ENCODE data around the gene PTPDC1. TPM values are rescaled to one million over a fixed set of nuclear protein-coding genes. Genes with fewer than 3 reads are reported as not detected.

The PTPDC1 gene
- total RNA-seq, 2 experiments from 2014 or later, result 4.2 to 4.4 TPM

DNA sequence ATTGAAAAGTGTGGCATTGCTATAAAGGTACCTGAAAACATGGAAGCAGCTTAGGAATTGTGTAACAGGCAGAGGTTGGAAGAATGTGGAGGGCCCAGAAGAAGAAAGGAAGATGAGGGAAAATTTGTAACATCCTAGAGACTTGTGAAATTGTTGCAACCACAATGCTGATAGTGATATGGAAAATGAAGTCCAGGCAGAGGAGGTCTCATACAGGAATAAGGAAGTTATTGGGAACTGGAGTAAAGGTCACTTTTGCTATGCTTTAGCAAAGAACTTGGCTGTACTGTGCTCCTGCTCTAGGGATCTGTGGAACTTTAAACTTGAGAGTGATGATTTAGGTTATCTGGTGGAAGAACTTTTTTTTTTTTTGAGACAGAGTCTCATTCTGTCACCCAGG lies 43.5 kb downstream of the PTPDC1 start:
- peaks cover 15% of the 10 kb centered on the region for H3K36me3 Mint-ChIP-seq
- intact Hi-C loops (cut with micrococcal nuclease), result no loop called here
- CTCF ChIA-PET, result interaction anchor here (1.6 kb wide), 1 partner anchor 85 kb away, joined by 6 read pairs; no protein-coding TSS in a partner anchor

DNA sequence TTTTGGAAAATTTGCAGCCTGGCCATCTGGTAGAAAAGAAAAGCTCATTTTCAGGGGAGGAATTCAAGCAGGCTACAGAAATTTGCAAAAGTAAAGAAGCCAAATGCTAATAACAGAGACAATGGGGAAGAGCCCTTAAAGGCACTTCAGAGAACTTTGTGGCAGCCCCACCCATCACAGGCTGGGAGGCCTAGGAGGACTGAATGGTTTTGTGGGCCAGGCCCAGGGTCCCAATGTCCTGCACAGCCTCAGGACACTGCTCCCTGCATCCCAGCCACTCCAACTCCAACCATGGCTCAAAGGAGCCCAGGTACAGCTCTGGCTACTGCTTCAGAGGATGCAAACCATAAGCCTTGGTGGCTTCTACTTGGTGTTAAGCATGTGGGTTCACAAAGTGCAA lies 44.3 kb downstream of the PTPDC1 start:
- POLR2A ChIA-PET, result no interaction called here
- H3K9me3 Mint-ChIP-seq, result peaks cover 33% of the 10 kb centered on the region

More for the DNA sequence above, 43.5 kb downstream of the PTPDC1 start:
- H3K4me1 Mint-ChIP-seq (ENCODE audit: low read depth), result no peaks in the 10 kb centered on the region
- no peak overlapping the region for H3K4me3 Mint-ChIP-seq
- POLR2A ChIA-PET, result no interaction called here
- H3K27ac Mint-ChIP-seq, result no peak overlapping the region
- DNase-seq, result no peak
- peaks cover 33% of the 10 kb centered on the region for H3K9me3 Mint-ChIP-seq
- H3K27me3 Mint-ChIP-seq, result peaks cover 2% of the 10 kb centered on the region

DNA sequence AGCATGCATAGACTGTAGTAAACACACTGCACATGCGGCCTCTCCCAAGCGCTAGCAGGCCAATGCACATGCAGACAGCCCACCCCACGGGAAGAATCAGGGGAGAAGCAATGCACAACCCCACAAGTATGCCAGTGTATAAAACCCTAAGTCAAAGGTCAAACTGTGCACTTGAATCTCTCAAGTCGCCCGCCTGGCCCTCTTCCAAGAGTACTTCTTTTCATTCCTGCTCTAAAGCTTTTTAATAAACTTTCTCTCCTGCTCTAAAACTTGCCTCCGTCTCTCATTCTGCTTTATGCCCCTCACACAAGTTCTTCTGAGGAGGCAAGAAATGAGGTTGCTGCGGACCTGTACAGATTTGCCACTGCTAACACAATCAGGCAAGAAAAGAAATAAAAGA lies 50.4 kb downstream of the PTPDC1 start:
- no peaks in the 10 kb centered on the region for H3K4me1 Mint-ChIP-seq (ENCODE audit: low read depth)

More for the DNA sequence above, 44.3 kb downstream of the PTPDC1 start:
- H3K4me1 Mint-ChIP-seq (ENCODE audit: low read depth), result no peaks in the 10 kb centered on the region
- intact Hi-C loops (cut with micrococcal nuclease), result no loop called here
- no peak overlapping the region for H3K4me3 Mint-ChIP-seq
- CTCF ChIA-PET, result interaction anchor here (1.6 kb wide), 1 partner anchor 85 kb away, joined by 6 read pairs; no protein-coding TSS in a partner anchor
- no peak for DNase-seq
- no peak overlapping the region for H3K27ac Mint-ChIP-seq
- peaks cover 2% of the 10 kb centered on the region for H3K27me3 Mint-ChIP-seq
- H3K36me3 Mint-ChIP-seq, result peaks cover 15% of the 10 kb centered on the region

DNA sequence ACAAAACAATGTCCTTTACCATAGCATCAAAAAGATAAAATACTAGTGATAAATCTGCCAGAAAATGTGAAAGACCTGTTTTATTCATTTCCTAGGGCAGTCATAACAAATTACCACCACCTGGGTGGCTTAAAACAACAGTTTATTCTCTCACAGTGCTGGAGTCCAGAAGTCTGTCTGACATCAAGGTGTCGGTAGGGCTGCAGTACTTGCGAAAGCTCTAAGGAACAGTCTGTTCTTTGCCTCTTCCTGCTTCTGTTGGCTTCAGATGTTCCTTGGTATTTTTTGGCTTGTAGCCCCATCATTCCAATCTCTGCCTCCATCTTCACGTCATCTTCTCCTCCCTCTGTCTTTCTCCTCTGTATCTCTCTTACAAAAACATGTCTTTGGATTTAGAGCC lies 51.0 kb downstream of the PTPDC1 start:
- Mint-ChIP-seq H3K4me1 (ENCODE audit: low read depth) (no peaks in the 10 kb centered on the region), H3K27ac (no peak overlapping the region), H3K4me3 (no peak overlapping the region), H3K36me3 (peaks cover 2% of the 10 kb centered on the region), H3K27me3 (no peaks in the 10 kb centered on the region), H3K9me3 (peaks cover 3% of the 10 kb centered on the region)
- no peak for DNase-seq
- POLR2A ChIA-PET, result no interaction called here
- CTCF ChIA-PET, result no interaction called here
- intact Hi-C loops (cut with micrococcal nuclease), result no loop called here

More for the DNA sequence above, 50.4 kb downstream of the PTPDC1 start:
- H3K27ac Mint-ChIP-seq, result no peak overlapping the region
- H3K9me3 Mint-ChIP-seq, result peaks cover 3% of the 10 kb centered on the region
- no peak for DNase-seq
- H3K4me3 Mint-ChIP-seq, result no peak overlapping the region
- CTCF ChIA-PET, result no interaction called here
- peaks cover 2% of the 10 kb centered on the region for H3K36me3 Mint-ChIP-seq
- intact Hi-C loops (cut with micrococcal nuclease), result no loop called here
- POLR2A ChIA-PET, result no interaction called here
- no peaks in the 10 kb centered on the region for H3K27me3 Mint-ChIP-seq

DNA sequence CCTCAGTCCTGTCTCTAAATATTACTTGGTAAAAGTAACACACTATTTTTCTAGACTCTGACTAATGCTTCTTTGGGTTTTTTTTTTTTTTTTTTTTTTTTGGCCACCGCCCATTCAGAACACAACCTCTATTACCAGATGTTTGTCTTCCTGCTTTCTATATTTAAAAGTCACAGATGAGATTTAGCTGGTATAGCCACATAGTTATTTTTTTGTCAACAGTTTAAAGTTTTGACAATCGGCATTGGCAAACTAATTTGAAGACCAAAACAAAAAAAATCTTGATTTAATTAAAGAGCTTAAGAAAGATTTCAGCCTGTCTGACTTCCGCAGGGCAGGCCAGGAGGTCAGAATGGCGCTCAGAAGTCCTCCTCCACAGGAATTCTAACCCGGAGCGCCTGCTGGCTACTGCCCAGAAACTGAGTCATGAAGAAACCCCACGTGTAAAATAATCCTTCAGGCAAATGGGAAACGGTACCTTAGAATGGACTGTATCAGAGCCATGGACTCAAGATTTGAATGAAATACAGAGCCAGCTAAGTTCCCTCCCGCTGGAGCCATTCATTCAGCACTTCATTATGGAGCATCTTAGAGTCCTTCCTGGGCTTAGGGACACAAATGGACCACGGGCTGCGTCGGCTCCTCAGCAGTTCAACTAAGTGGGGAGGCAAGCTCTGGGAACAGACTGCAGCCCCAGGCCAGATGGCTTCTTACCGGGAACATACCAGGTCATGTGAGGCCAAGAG lies 55.6 kb downstream of the PTPDC1 start:
- no peaks in the 10 kb centered on the region for H3K9me3 Mint-ChIP-seq
- intact Hi-C loops (cut with micrococcal nuclease), result no loop called here
- no peaks in the 10 kb centered on the region for H3K36me3 Mint-ChIP-seq
- H3K27ac Mint-ChIP-seq, result no peak overlapping the region
- ChIA-PET POLR2A (no interaction called here), CTCF (interaction anchor here (1.5 kb wide), 1 partner anchor 73 kb away, joined by 4 read pairs; no protein-coding TSS in a partner anchor)
- H3K27me3 Mint-ChIP-seq, result no peaks in the 10 kb centered on the region
- H3K4me1 Mint-ChIP-seq (ENCODE audit: low read depth), result no peaks in the 10 kb centered on the region
- no peak for DNase-seq
- no peak overlapping the region for H3K4me3 Mint-ChIP-seq

DNA sequence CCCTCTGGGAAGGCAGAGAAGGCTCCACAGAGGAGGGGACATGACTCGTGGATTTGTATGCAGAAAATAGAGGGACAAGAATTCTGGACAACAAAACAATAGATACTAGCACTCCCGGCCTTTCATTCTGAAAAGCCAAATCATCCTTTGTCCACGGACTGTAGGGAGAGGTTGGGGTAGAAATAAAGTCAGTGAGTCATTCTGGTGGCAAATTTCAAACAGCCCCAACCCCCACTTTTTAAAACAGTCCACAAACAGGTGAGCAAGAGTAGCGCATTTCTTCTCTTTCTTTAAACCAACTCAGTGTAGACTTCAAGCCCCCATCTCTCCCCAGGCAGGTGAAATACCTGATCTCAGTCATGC lies 56.1 kb downstream of the PTPDC1 start:
- no peaks in the 10 kb centered on the region for H3K4me1 Mint-ChIP-seq (ENCODE audit: low read depth)
- intact Hi-C loops (cut with micrococcal nuclease), result no loop called here
- H3K27ac Mint-ChIP-seq, result no peak overlapping the region
- ChIA-PET CTCF (interaction anchor here (1.5 kb wide), 1 partner anchor 73 kb away, joined by 4 read pairs; no protein-coding TSS in a partner anchor), POLR2A (no interaction called here)
- H3K9me3 Mint-ChIP-seq, result no peaks in the 10 kb centered on the region
- H3K27me3 Mint-ChIP-seq, result no peaks in the 10 kb centered on the region
- no peak for DNase-seq
- no peak overlapping the region for H3K4me3 Mint-ChIP-seq
- no peaks in the 10 kb centered on the region for H3K36me3 Mint-ChIP-seq

DNA sequence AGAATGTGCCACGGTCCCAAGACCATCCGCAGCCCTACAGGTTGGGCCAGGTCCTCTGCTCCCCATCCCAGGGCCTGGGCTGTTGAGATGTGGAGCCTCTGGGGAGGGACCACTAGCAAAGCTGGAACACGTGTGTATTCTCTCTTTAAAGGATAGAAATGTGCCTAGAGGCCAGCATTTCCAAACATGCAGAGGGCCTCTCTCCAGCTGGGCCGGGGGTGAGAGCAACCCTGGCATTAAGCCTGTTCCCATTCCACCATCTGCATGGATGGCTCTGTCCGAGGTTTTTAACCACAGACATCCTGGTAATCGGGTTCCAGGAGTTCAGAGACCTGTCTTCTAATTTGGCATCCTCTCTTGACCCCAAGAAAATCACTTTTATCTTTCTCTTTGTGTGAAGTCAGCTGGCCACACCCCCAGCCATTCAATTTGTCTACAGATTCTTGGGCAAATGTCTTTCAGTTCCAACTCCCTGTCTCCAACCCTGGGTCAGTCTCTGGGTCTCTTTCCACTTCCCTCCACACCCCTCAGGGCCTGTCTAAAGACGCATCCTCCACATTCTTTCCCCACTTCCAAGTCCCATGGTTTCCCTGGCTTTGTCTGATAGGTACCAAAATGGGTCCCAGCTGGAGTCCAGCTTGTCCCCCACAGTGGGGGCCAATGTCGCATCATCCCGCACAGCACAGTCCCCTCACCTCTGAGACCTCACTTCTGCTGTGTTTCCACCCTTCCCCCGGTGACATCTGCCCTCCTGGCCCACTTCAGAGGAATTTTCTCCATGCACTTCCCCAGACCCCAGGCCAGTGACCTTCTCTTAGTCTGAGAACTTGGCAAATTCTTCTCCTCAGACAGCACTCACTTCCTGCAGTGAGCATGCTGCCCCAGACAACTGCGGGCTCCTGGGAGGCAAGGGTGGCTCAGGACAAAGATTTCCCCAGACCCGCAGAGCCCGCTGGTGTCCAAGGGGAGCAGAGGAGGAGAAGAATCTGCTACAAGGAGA lies 56.8 kb downstream of the PTPDC1 start:
- ChIA-PET POLR2A (no interaction called here), CTCF (no interaction called here)
- no peak for DNase-seq
- no peaks in the 10 kb centered on the region for H3K9me3 Mint-ChIP-seq
- no peaks in the 10 kb centered on the region for H3K4me1 Mint-ChIP-seq (ENCODE audit: low read depth)
- intact Hi-C loops (cut with micrococcal nuclease), result no loop called here
- H3K36me3 Mint-ChIP-seq, result no peaks in the 10 kb centered on the region
- H3K27ac Mint-ChIP-seq, result no peak overlapping the region
- no peaks in the 10 kb centered on the region for H3K27me3 Mint-ChIP-seq
- H3K4me3 Mint-ChIP-seq, result no peak overlapping the region

DNA sequence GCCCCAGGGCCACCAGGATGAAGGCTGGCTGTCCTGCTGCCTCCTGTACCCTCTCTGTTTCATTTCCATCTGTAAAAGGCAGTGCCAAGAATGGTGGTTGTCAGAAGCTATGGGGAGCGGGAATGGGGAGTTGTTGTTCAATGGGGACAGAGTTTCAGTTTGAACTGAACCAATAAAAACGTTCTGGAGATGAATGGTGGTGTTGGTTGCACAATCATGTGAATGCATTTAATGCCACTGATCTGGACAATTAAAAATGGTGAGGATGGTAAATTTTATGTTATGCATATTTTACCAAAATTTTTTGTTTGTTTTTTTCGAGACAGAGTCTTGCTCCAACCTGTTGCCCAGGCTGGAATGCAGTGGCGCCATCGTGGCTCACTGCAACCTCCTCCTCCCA lies 58.1 kb downstream of the PTPDC1 start:
- CTCF ChIA-PET, result no interaction called here
- Mint-ChIP-seq H3K36me3 (no peaks in the 10 kb centered on the region), H3K27ac (no peak overlapping the region), H3K27me3 (no peaks in the 10 kb centered on the region), H3K9me3 (no peaks in the 10 kb centered on the region), H3K4me1 (ENCODE audit: low read depth) (no peaks in the 10 kb centered on the region), H3K4me3 (no peak overlapping the region)
- POLR2A ChIA-PET, result no interaction called here
- no peak for DNase-seq
- intact Hi-C loops (cut with micrococcal nuclease), result no loop called here

DNA sequence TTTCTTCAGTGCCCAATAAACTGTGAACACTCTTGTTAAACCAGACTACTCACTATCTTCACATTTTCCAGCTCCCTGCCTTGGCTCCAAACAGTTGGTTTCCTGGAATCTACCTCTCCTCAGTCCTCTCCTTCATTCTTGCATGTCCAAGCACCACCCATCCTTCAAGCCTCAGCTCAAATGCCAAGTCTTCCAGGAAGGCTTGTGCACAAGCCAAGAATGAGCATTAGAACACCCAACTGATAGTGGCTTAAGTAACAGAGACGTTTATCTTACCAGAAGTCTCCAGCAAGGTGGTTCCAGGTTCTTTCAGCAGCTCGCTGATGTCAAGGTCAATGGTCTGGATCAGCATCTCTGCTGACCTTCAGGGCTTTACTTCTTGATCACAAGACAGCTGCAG lies 60.1 kb downstream of the PTPDC1 start:
- CTCF ChIA-PET, result no interaction called here
- H3K4me3 Mint-ChIP-seq, result no peak overlapping the region
- POLR2A ChIA-PET, result no interaction called here
- H3K4me1 Mint-ChIP-seq (ENCODE audit: low read depth), result no peaks in the 10 kb centered on the region
- no peaks in the 10 kb centered on the region for H3K27me3 Mint-ChIP-seq
- H3K36me3 Mint-ChIP-seq, result no peaks in the 10 kb centered on the region
- H3K9me3 Mint-ChIP-seq, result no peaks in the 10 kb centered on the region
- intact Hi-C loops (cut with micrococcal nuclease), result no loop called here
- no peak overlapping the region for H3K27ac Mint-ChIP-seq
- DNase-seq, result no peak

DNA sequence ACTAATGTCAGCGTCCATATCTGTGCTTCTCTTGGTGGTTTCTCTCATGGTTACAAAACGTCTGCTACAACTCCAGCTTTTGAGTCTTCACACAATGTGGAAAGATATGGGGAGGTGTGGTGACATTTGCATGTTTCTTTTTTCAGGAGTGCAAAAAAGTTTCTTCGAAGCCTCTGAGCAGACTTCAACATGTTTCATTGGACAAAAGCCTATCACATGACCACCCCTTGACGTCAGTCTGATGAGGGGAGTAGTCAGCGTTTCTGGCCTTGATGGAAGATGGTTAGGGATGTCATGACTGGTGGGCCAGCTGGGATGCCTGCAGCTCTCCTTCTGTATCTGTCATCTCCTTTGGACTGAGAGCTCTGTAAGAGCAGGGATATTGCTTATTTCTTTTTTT lies 61.4 kb downstream of the PTPDC1 start:
- H3K27ac Mint-ChIP-seq, result no peak overlapping the region
- intact Hi-C loops (cut with micrococcal nuclease), result no loop called here
- ChIA-PET POLR2A (no interaction called here), CTCF (no interaction called here)
- no peaks in the 10 kb centered on the region for H3K27me3 Mint-ChIP-seq
- DNase-seq, result no peak
- no peaks in the 10 kb centered on the region for H3K4me1 Mint-ChIP-seq (ENCODE audit: low read depth)
- H3K4me3 Mint-ChIP-seq, result no peak overlapping the region
- no peaks in the 10 kb centered on the region for H3K9me3 Mint-ChIP-seq
- no peaks in the 10 kb centered on the region for H3K36me3 Mint-ChIP-seq

DNA sequence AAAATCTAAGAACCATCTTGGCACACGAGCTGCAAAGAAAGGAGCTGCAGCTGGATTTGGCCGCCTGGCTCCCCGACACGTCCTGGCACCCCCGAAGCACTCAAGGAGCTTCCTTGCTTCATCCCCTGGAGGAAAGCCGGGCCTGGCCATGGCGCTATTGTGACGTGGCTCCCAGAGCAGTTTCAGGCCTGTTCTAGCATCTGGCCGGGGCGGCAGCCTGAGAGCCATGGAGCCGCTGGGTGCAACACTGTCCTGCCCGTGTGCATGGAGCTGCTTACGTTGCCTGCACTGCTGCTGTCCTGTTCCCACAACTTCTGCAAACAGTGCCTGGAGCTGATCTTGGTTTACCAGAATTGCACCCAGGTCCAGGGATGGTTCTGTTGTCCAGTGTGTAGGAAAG lies 63.5 kb downstream of the PTPDC1 start:
- intact Hi-C loops (cut with micrococcal nuclease), result no loop called here
- H3K27me3 Mint-ChIP-seq, result no peaks in the 10 kb centered on the region
- ChIA-PET POLR2A (no interaction called here), CTCF (no interaction called here)
- no peak overlapping the region for H3K4me3 Mint-ChIP-seq
- no peaks in the 10 kb centered on the region for H3K9me3 Mint-ChIP-seq
- no peaks in the 10 kb centered on the region for H3K4me1 Mint-ChIP-seq (ENCODE audit: low read depth)
- no peak overlapping the region for H3K27ac Mint-ChIP-seq
- no peaks in the 10 kb centered on the region for H3K36me3 Mint-ChIP-seq
- no peak for DNase-seq

DNA sequence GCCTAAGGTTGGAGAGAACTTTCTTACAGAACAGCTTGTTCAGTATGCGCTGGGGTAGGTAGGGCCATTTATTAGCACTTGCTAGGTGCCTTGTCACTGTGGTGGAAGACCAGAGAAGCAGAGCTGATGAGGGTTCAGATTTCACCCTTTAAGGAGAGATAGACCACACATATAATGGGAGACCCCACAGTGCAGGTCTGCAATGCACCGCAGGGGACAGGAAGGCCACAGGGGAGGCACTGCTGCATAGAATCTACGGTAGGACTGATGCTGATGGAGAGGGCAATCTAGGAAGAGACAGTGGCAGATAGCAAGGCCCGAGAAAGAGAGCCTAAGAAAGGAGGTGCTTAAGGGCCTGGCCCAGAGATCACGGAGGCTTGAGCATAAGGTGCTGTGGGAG lies 64.2 kb downstream of the PTPDC1 start:
- Mint-ChIP-seq H3K36me3 (no peaks in the 10 kb centered on the region), H3K9me3 (no peaks in the 10 kb centered on the region), H3K4me1 (ENCODE audit: low read depth) (no peaks in the 10 kb centered on the region), H3K4me3 (no peak overlapping the region), H3K27me3 (no peaks in the 10 kb centered on the region), H3K27ac (no peak overlapping the region)
- DNase-seq, result no peak
- intact Hi-C loops (cut with micrococcal nuclease), result no loop called here
- POLR2A ChIA-PET, result no interaction called here
- CTCF ChIA-PET, result no interaction called here
